ENCODE results near the gene RAD23A. TPM values are rescaled to one million over a fixed set of nuclear protein-coding genes. Genes with fewer than 3 reads are reported as not detected.
"Not testable (repeated sequence)": the region's sequence is repeated elsewhere in the genome, so short reads cannot be mapped to it uniquely, and the experiment has no call there.

Gene RAD23A
- total RNA-seq, 4 donors from 2014 or later: 72.0 to 128 (median 101) TPM

DNA sequence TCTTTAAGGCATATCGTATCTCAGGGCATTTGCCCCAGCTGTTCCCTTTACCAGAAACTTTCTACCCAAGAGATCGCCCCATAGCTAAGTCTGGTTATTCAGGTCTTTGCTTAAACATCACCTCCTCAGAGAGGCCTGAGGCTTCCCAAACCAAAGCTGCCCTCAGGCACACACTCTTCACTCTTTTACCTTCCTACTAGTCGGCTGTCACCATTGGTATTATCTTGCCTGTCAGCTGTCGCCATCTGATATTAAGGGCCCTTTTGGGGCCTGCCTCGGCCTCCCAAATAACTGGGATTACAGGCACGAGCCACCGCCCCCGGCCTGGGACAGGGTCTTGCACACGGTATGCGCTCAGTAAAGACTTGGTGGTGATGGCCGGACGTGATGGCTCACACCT lies 10.3 kb downstream of the RAD23A start:
- WGBS, 2 donors: 75% methylated on average over 12 of the region's 12 CpGs
- H3K27me3 ChIP-seq: no peaks in the 10 kb centered on the region
- H3K36me3 ChIP-seq: peaks cover 26 to 29% of the 10 kb centered on the region in 2 donors
- peak overlapping the region in 2 of 3 donors; percentile 83 to 92 for H3K27ac ChIP-seq
- intact Hi-C loops (cut with DNase I): no loop called here
- peaks cover 9 to 27% of the 10 kb centered on the region in 2 donors for H3K4me1 ChIP-seq
- no peaks in the 10 kb centered on the region for H3K9me3 ChIP-seq
- TF ChIP-seq POLR2A (IDR thresholded peaks at IDR 0.05): no peak
- TF ChIP-seq, protein P1, sequence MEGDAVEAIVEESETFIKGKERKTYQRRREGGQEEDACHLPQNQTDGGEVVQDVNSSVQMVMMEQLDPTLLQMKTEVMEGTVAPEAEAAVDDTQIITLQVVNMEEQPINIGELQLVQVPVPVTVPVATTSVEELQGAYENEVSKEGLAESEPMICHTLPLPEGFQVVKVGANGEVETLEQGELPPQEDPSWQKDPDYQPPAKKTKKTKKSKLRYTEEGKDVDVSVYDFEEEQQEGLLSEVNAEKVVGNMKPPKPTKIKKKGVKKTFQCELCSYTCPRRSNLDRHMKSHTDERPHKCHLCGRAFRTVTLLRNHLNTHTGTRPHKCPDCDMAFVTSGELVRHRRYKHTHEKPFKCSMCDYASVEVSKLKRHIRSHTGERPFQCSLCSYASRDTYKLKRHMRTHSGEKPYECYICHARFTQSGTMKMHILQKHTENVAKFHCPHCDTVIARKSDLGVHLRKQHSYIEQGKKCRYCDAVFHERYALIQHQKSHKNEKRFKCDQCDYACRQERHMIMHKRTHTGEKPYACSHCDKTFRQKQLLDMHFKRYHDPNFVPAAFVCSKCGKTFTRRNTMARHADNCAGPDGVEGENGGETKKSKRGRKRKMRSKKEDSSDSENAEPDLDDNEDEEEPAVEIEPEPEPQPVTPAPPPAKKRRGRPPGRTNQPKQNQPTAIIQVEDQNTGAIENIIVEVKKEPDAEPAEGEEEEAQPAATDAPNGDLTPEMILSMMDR (IDR thresholded peaks at IDR 0.05): no peak
- DNase-seq: no peak
- peak overlapping the region in 1 of 3 donors; percentile 96 for H3K4me3 ChIP-seq (replicated peaks in 1 of 3)

GRCh38 chr19:12956446-12957388 lies 11.1 kb downstream of the RAD23A start, which contains the start of gene GADD45GIP1:
Gene GADD45GIP1 (minus strand): TSS chr19:12957223. CDS start chr19:12957212, 11 bp downstream.
- H3K36me3 ChIP-seq: peaks cover 19 to 25% of the 10 kb centered on the region in 2 donors
- DNase-seq: peak; percentile 74 to 80

GRCh38 chr19:12957389-12957952 lies 11.8 kb downstream of the RAD23A start:
- H3K27me3 ChIP-seq; H3K9me3 ChIP-seq; DNase-seq; intact Hi-C loops (cut with DNase I): not testable (repeated sequence)
- H3K4me3 ChIP-seq (replicated peaks in 1 of 3): peak overlapping the region; percentile 68 to 96 (median 92)
- H3K4me1 ChIP-seq: peaks cover 9 to 24% of the 10 kb centered on the region in 2 donors
- H3K27ac ChIP-seq: peak overlapping the region; percentile 50 to 92 (median 83)
- 31 to 35% methylated on average over 31 of the region's 31 CpGs for WGBS, 2 donors
- H3K36me3 ChIP-seq: peaks cover 11 to 18% of the 10 kb centered on the region in 2 donors

More at GRCh38 chr19:12956446-12957388, 11.1 kb downstream of the RAD23A start, which contains the start of gene GADD45GIP1:
- intact Hi-C loops (cut with DNase I): no loop called here
- Histone ChIP-seq H3K27ac (peak within 1 kb of the TSS; percentile 50 to 92 (median 83)), H3K9me3 (no peaks in the 10 kb centered on the region), H3K4me3 (replicated peaks in 1 of 3) (peak within 1 kb of the TSS; percentile 68 to 96 (median 92)), H3K4me1 (peaks cover 9 to 27% of the 10 kb centered on the region in 2 donors), H3K27me3 (no peaks in the 10 kb centered on the region)
- WGBS, 2 donors: 5 to 13% methylated on average over 27 to 67 of the region's 84 CpGs
- TF ChIP-seq, protein P1 (IDR thresholded peaks at IDR 0.05): no peak
- TF ChIP-seq POLR2A (IDR thresholded peaks at IDR 0.05): peak in 1 of 2 donors; percentile 71

GRCh38 chr19:12959481-12959880 lies 13.8 kb downstream of the RAD23A start:
- Histone ChIP-seq H3K36me3 (no peaks in the 10 kb centered on the region), H3K9me3 (no peaks in the 10 kb centered on the region), H3K4me3 (replicated peaks in 1 of 3) (no peak overlapping the region), H3K4me1 (peaks cover 3 to 17% of the 10 kb centered on the region in 2 donors), H3K27ac (no peak overlapping the region), H3K27me3 (no peaks in the 10 kb centered on the region)
- WGBS, 2 donors: 64 to 72% methylated on average over 6 of the region's 6 CpGs
- no peak for DNase-seq
- TF ChIP-seq, protein P1 (IDR thresholded peaks at IDR 0.05): no peak
- TF ChIP-seq POLR2A (IDR thresholded peaks at IDR 0.05): no peak
- intact Hi-C loops (cut with DNase I): no loop called here

DNA sequence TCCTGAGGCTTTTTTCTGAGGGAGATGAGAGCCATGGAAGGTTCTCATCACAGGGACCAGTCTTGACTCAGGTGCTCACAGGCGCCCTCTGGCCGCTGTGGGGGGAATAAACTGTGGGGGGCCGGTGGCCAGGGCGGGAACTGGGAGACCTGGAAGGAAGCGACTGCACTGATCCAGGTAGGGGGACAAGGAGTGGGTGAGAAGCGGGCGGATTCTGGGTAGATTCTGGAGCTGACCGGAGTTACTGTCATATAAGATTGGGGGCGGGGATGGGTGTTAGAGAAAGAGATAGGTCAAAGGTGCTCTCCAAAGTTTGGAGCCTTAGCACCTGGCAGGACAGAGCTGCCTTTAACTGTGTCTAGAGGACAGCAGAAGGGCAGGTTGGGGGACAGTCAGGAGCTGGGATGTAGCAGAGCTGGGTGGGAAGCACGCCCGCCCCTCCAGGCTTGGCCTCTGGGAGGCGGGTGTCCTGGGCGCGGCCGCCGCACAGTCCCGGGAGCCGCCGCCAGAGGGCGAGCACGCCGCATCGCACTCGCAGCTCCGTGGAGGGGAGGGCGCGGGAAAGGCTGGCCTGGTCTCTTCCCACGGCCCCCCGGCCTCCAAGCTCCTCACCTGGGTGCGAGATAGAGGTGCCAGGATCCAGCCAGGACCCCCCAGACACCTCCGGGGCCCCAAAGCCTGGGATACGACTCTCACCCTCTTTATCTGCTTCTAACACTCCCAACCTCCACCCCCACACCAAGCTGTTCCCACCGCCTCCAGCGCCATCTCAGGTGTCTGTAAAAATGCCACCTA lies 19.6 kb downstream of the RAD23A start:
- peak; percentile 70 to 78 for DNase-seq
- H3K9me3 ChIP-seq: no peaks in the 10 kb centered on the region
- intact Hi-C loops (cut with DNase I): loop anchor here (2.0 kb wide), 1 partner anchor 78 kb away; the partner anchor contains the start of gene KLF1

More for the DNA sequence above, 19.6 kb downstream of the RAD23A start:
- TF ChIP-seq, protein P1 (IDR thresholded peaks at IDR 0.05): peak; percentile 75 to 96 (median 89)
- no peak for TF ChIP-seq POLR2A (IDR thresholded peaks at IDR 0.05)
- Histone ChIP-seq H3K36me3 (no peaks in the 10 kb centered on the region), H3K4me1 (peaks cover 7 to 8% of the 10 kb centered on the region in 2 donors), H3K4me3 (replicated peaks in 1 of 3) (peak overlapping the region in 2 of 3 donors; percentile 18 to 36), H3K27ac (peak overlapping the region in 2 of 3 donors; percentile 51 to 69), H3K27me3 (no peaks in the 10 kb centered on the region)
- 1 to 2% methylated on average over 12 to 21 of the region's 34 CpGs for WGBS, 2 donors

All from thyroid gland (tissue), 4 donors.